HepG2 (cell line): ENCODE data around the gene LAMTOR2. TPM values are rescaled to one million over a fixed set of nuclear protein-coding genes. Genes with fewer than 3 reads are reported as not detected.

Experiments
- CCAR2 ChIP-seq: fragments of 200-400 bp; formaldehyde crosslinking; optimal IDR thresholded peaks from 2 replicates; pipeline ENCODE3; 2018; ENCODE audit warnings: low read depth, mild to moderate bottlenecking, low read length, moderate library complexity
- EHMT2 ChIP-seq: fragments of 200-600 bp; sonication (generic); IDR thresholded peaks from 2 replicates; pipeline ENCODE4 v1.7.0; 2017; ENCODE audit warnings: antibody characterized with exemption, low read depth, low read length, borderline replicate concordance
- HMGXB3 ChIP-seq: sonication (generic); formaldehyde crosslinking; IDR thresholded peaks from 2 replicates; pipeline ENCODE4 v1.4.0; 2020; ENCODE audit warnings: missing genetic modification reagents, borderline replicate concordance
- NR2C2 ChIP-seq: sonication (generic); formaldehyde crosslinking; IDR thresholded peaks from 2 replicates; pipeline ENCODE4 v1.4.0; 2020; ENCODE audit warnings: missing genetic modification reagents, mild to moderate bottlenecking, moderate library complexity, borderline replicate concordance
- PAF1 ChIP-seq: IDR thresholded peaks from 2 replicates; pipeline ENCODE4 v1.6.1; 2016; ENCODE audit warnings: missing genetic modification reagents, missing compliant biosample characterization
- PHF21A ChIP-seq: sonication (generic); formaldehyde crosslinking; IDR thresholded peaks from 2 replicates; pipeline ENCODE4 v1.5.0; 2020; ENCODE audit warnings: mild to moderate bottlenecking, missing genetic modification reagents
- RARA ChIP-seq: IDR thresholded peaks from 2 replicates; pipeline ENCODE4 v1.6.1; 2016; ENCODE audit warnings: missing genetic modification reagents, missing compliant biosample characterization
- RERE ChIP-seq: IDR thresholded peaks from 2 replicates; pipeline ENCODE4 v1.6.1; 2016; ENCODE audit warnings: low read depth, missing genetic modification reagents, missing compliant biosample characterization
- SETDB1 ChIP-seq: sonication (generic); formaldehyde crosslinking; IDR thresholded peaks from 2 replicates; pipeline ENCODE4 v1.5.1; 2020; ENCODE audit warnings: missing genetic modification reagents, mild to moderate bottlenecking, borderline replicate concordance
- SMARCC2 ChIP-seq: fragments of 450-650 bp; IDR thresholded peaks from 2 replicates; pipeline ENCODE4 v1.6.1; 2017; ENCODE audit warnings: antibody characterized with exemption, mild to moderate bottlenecking
- SP140L ChIP-seq: sonication (generic); formaldehyde crosslinking; IDR thresholded peaks from 2 replicates; pipeline ENCODE4 v1.4.0; 2020; ENCODE audit warnings: missing genetic modification reagents, borderline replicate concordance
- ZFP90 ChIP-seq: sonication (generic); formaldehyde crosslinking; IDR thresholded peaks from 2 replicates; pipeline ENCODE4 v1.8.0; 2022; ENCODE audit warnings: missing genetic modification reagents, mild to moderate bottlenecking, inconsistent platforms, borderline replicate concordance
- ZNF143 ChIP-seq: sonication (generic); formaldehyde crosslinking; IDR thresholded peaks from 2 replicates; pipeline ENCODE4 v1.4.0; 2020; ENCODE audit warnings: missing genetic modification reagents
- ZNF446 ChIP-seq: sonication (generic); formaldehyde crosslinking; IDR thresholded peaks from 2 replicates; pipeline ENCODE4 v1.5.0; 2020; ENCODE audit warnings: mild to moderate bottlenecking, missing genetic modification reagents
- ZNF563 ChIP-seq: sonication (generic); formaldehyde crosslinking; IDR thresholded peaks from 2 replicates; pipeline ENCODE4 v1.8.0; 2022; ENCODE audit warnings: mild to moderate bottlenecking, moderate library complexity, missing genetic modification reagents
- ZNF740 ChIP-seq: sonication (generic); formaldehyde crosslinking; IDR thresholded peaks from 2 replicates; pipeline ENCODE4 v1.4.0; 2020; ENCODE audit warnings: missing genetic modification reagents
- polyA plus RNA-seq, 8 experiments: library from polyadenylated mRNA; depleted of rRNA in 3 of 8; stranded (reverse) in 7 of 8; unstranded in 1 of 8; fragments of >200 nt; fragmentation: Illumina TruSeq in 4 of 8; extraction: Trizol in 4 of 8; gene quantifications; 2 replicates each; pipeline versions ENCODE4 v1.2.1 to v1.2.3, GENCODE V29; 2011 to 2016; ENCODE audit warnings: low read depth in 4 of 8, missing spikeins in 1 of 8, mixed read lengths in 1 of 8; ENCODE audit not compliant: insufficient read depth in 1 of 8
- total RNA-seq, 5 experiments: library from RNA; depleted of rRNA; stranded (reverse); fragments of >200 nt; fragmentation: Illumina TruSeq; extraction: Trizol; gene quantifications; 2 replicates each; pipeline ENCODE4 v1.2.3, GENCODE V29; 2016; ENCODE audit warnings: low read depth in 1 of 5
- TF ChIP-seq, protein P1 (sequence below): sonication (generic); formaldehyde crosslinking; IDR thresholded peaks from 2 replicates; pipeline ENCODE4 v1.4.0; 2020; ENCODE audit warnings: missing genetic modification reagents

Gene LAMTOR2
- total and polyA plus RNA-seq, 2 of the 13 experiments (the other 11 are each of a cell fraction or from before 2014, with no cell fraction given): 36.5 to 66.4 TPM

GRCh38 chr1:156082309-156083091 is 27.9 kb downstream of the LAMTOR2 start, which contains the start of gene MEX3A (continued):
- TF ChIP-seq RERE (no peak), SMARCC2 (no peak), SP140L (CRISPR knock-in tag) (no peak), SETDB1 (CRISPR knock-in tag) (no peak), HMGXB3 (0 out of 2 replicates have a peak, but pooled peaks have one; percentile 13), ZNF446 (no peak), EHMT2 (no peak), CCAR2 (no peak), PHF21A (peak; percentile 73), PAF1 (CRISPR knock-in tag) (no peak), RARA (CRISPR knock-in tag) (no peak), ZNF143 (CRISPR knock-in tag) (peak; percentile 93), NR2C2 (CRISPR knock-in tag) (peak; percentile 85), ZNF740 (no peak; the same call in 1 of the 2 replicates), ZNF563 (CRISPR knock-in tag) (peak; percentile 26; the same call in 1 of the 2 replicates), ZFP90 (CRISPR knock-in tag) (0 out of 2 replicates have a peak, but pooled peaks have one; percentile 17)
- TF ChIP-seq, protein P1, sequence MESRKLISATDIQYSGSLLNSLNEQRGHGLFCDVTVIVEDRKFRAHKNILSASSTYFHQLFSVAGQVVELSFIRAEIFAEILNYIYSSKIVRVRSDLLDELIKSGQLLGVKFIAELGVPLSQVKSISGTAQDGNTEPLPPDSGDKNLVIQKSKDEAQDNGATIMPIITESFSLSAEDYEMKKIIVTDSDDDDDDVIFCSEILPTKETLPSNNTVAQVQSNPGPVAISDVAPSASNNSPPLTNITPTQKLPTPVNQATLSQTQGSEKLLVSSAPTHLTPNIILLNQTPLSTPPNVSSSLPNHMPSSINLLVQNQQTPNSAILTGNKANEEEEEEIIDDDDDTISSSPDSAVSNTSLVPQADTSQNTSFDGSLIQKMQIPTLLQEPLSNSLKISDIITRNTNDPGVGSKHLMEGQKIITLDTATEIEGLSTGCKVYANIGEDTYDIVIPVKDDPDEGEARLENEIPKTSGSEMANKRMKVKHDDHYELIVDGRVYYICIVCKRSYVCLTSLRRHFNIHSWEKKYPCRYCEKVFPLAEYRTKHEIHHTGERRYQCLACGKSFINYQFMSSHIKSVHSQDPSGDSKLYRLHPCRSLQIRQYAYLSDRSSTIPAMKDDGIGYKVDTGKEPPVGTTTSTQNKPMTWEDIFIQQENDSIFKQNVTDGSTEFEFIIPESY: no peak
